Loucy (cell line): ENCODE results near the gene ZNF511.

Experiments
- H2AFZ ChIP-seq: fragments of 200-600 bp; sonication (generic); 2 replicates; pipeline ENCODE4 v1.6.0; 2016; ENCODE audit warnings: antibody characterized with exemption, mild to moderate bottlenecking, low read length, moderate library complexity
- H3F3A ChIP-seq: fragments of 200-600 bp; 2 replicates; pipeline ENCODE4 v1.6.0; 2016; ENCODE audit warnings: antibody characterized with exemption, low read depth, mild to moderate bottlenecking
- H3K27me3 ChIP-seq: fragments of 200-600 bp; sonication (generic); 2 replicates; pipeline ENCODE4 v1.6.1; 2014; ENCODE audit warnings: low read length, mild to moderate bottlenecking; ENCODE audit not compliant: insufficient read depth, poor library complexity, severe bottlenecking
- H3K36me3 ChIP-seq: fragments of 200-600 bp; sonication (generic); 2 replicates; pipeline ENCODE4 v1.6.1; 2016; ENCODE audit warnings: low read length; ENCODE audit not compliant: insufficient read depth
- H3K4me1 ChIP-seq: fragments of 200-600 bp; sonication (generic); 2 replicates; pipeline ENCODE4 v1.5.1; 2014; ENCODE audit warnings: low read length, mild to moderate bottlenecking; ENCODE audit not compliant: insufficient read depth, poor library complexity, severe bottlenecking
- H3K4me2 ChIP-seq: fragments of 200-600 bp; sonication (generic); 2 replicates; pipeline ENCODE4 v1.6.0; 2014; ENCODE audit warnings: antibody characterized with exemption, low read length, low read depth, mild to moderate bottlenecking; ENCODE audit not compliant: poor library complexity, severe bottlenecking
- H3K4me3 ChIP-seq: fragments of 200-600 bp; sonication (generic); 2 replicates; pipeline ENCODE4 v1.5.1; 2014; ENCODE audit warnings: low read length, mild to moderate bottlenecking, mixed read lengths; ENCODE audit not compliant: poor library complexity, severe bottlenecking
- H3K79me2 ChIP-seq: fragments of 200-600 bp; sonication (generic); 2 replicates; pipeline ENCODE4 v1.6.1; 2014; ENCODE audit warnings: low read length; ENCODE audit not compliant: insufficient read depth
- H3K9ac ChIP-seq: fragments of 200-600 bp; sonication (generic); 2 replicates; pipeline ENCODE4 v1.6.0; 2014; ENCODE audit warnings: mild to moderate bottlenecking, low read depth, low read length, moderate library complexity; ENCODE audit not compliant: poor library complexity, severe bottlenecking
- H3K9me2 ChIP-seq: fragments of 200-600 bp; sonication (generic); replicated peaks from 2 replicates; pipeline ENCODE4 v1.6.1; 2016; ENCODE audit warnings: low read depth, low read length, mixed read lengths
- H3K9me3 ChIP-seq: fragments of 200-600 bp; sonication (generic); 2 replicates; pipeline ENCODE4 v1.6.1; 2014; ENCODE audit warnings: mild to moderate bottlenecking, antibody characterized with exemption, low read length, low read depth; ENCODE audit not compliant: insufficient read depth
- H4K20me1 ChIP-seq: fragments of 200-600 bp; sonication (generic); 2 replicates; pipeline ENCODE4 v1.6.0; 2014; ENCODE audit warnings: antibody characterized with exemption, low read length, mild to moderate bottlenecking; ENCODE audit not compliant: insufficient read depth, poor library complexity, severe bottlenecking
- CTCF ChIP-seq: fragments of 200-600 bp; sonication (generic); conservative IDR thresholded peaks from 2 replicates; pipeline ENCODE4 v1.5.1; 2014; ENCODE audit warnings: mild to moderate bottlenecking, antibody characterized with exemption, low read length
- EZH2phosphoT487 ChIP-seq: fragments of 200-600 bp; IDR thresholded peaks from 2 replicates; pipeline ENCODE4 v1.6.1; 2018; ENCODE audit warnings: antibody characterized with exemption, mild to moderate bottlenecking, moderate library complexity, borderline replicate concordance

The ZNF511 gene

GRCh38 chr10:133350950-133351329 lies 42.2 kb downstream of the ZNF511 start:
- Histone ChIP-seq H3K4me1 (no peaks in the 10 kb centered on the region), H3K27me3 (no peaks in the 10 kb centered on the region), H3K9me3 (no peaks in the 10 kb centered on the region; the same call in 1 of the 2 replicates), H3K9me2 (no peaks in the 10 kb centered on the region), H3K36me3 (no peaks in the 10 kb centered on the region), H3K4me3 (no peak overlapping the region), H3K9ac (no peak overlapping the region), H4K20me1 (no peaks in the 10 kb centered on the region), H3F3A (no peaks in the 10 kb centered on the region), H3K79me2 (no peaks in the 10 kb centered on the region), H2AFZ (no peak overlapping the region), H3K4me2 (no peak overlapping the region)
- no peak for TF ChIP-seq EZH2phosphoT487

GRCh38 chr10:133351408-133352318 lies 42.9 kb downstream of the ZNF511 start:
- TF ChIP-seq CTCF = no peak
- no peak for TF ChIP-seq EZH2phosphoT487
- Histone ChIP-seq H3F3A (no peaks in the 10 kb centered on the region), H3K4me1 (no peaks in the 10 kb centered on the region), H4K20me1 (no peaks in the 10 kb centered on the region), H3K36me3 (no peaks in the 10 kb centered on the region), H3K9me2 (no peaks in the 10 kb centered on the region), H3K4me3 (no peak overlapping the region), H3K79me2 (no peaks in the 10 kb centered on the region), H2AFZ (no peak overlapping the region), H3K9me3 (no peaks in the 10 kb centered on the region; the same call in 1 of the 2 replicates), H3K27me3 (no peaks in the 10 kb centered on the region), H3K4me2 (no peak overlapping the region), H3K9ac (no peak overlapping the region)

- H3K9me2 ChIP-seq = no peaks in the 10 kb centered on the region
- no peak overlapping the region for H3K4me2 ChIP-seq
- no peaks in the 10 kb centered on the region for H3K36me3 ChIP-seq
- H3K27me3 ChIP-seq = no peaks in the 10 kb centered on the region
- no peaks in the 10 kb centered on the region for H3K4me1 ChIP-seq
- H3K9ac ChIP-seq = no peak overlapping the region
- no peak overlapping the region for H2AFZ ChIP-seq
- no peak for TF ChIP-seq EZH2phosphoT487
- no peaks in the 10 kb centered on the region; the same call in 1 of the 2 replicates for H3K9me3 ChIP-seq
- H4K20me1 ChIP-seq = no peaks in the 10 kb centered on the region
- H3K79me2 ChIP-seq = no peaks in the 10 kb centered on the region
- no peaks in the 10 kb centered on the region for H3F3A ChIP-seq
- no peak overlapping the region for H3K4me3 ChIP-seq
These were observed 44.7 kb downstream of the ZNF511 start for GRCh38 chr10:133353202-133353959.

GRCh38 chr10:133353988-133354605 lies 45.4 kb downstream of the ZNF511 start:
- Histone ChIP-seq H3K4me3 (no peak overlapping the region), H3K4me1 (no peaks in the 10 kb centered on the region), H3K9ac (no peak overlapping the region), H3F3A (no peaks in the 10 kb centered on the region), H3K36me3 (no peaks in the 10 kb centered on the region), H3K9me3 (no peaks in the 10 kb centered on the region; the same call in 1 of the 2 replicates), H3K4me2 (no peak overlapping the region), H3K27me3 (no peaks in the 10 kb centered on the region), H4K20me1 (no peaks in the 10 kb centered on the region), H3K9me2 (no peaks in the 10 kb centered on the region), H3K79me2 (no peaks in the 10 kb centered on the region), H2AFZ (no peak overlapping the region)
- no peak for TF ChIP-seq CTCF
- no peak for TF ChIP-seq EZH2phosphoT487
